K562 treated with DMSO at 1 percent for 24 hours (cell line): ENCODE measurements around the gene PPP1R14C. TPM values are rescaled to one million over a fixed set of nuclear protein-coding genes. Genes with fewer than 3 reads are reported as not detected.

Experiments
- total RNA-seq: library from RNA; unstranded; fragments of 300-600 nt; gene quantifications from 2 replicates; pipeline ENCODE4 v1.2.3, GENCODE V29; 2022; ENCODE audit warnings: low read depth; ENCODE audit not compliant: insufficient read depth

The PPP1R14C gene
- total RNA-seq, result 4.5 TPM in 2 replicates

DNA sequence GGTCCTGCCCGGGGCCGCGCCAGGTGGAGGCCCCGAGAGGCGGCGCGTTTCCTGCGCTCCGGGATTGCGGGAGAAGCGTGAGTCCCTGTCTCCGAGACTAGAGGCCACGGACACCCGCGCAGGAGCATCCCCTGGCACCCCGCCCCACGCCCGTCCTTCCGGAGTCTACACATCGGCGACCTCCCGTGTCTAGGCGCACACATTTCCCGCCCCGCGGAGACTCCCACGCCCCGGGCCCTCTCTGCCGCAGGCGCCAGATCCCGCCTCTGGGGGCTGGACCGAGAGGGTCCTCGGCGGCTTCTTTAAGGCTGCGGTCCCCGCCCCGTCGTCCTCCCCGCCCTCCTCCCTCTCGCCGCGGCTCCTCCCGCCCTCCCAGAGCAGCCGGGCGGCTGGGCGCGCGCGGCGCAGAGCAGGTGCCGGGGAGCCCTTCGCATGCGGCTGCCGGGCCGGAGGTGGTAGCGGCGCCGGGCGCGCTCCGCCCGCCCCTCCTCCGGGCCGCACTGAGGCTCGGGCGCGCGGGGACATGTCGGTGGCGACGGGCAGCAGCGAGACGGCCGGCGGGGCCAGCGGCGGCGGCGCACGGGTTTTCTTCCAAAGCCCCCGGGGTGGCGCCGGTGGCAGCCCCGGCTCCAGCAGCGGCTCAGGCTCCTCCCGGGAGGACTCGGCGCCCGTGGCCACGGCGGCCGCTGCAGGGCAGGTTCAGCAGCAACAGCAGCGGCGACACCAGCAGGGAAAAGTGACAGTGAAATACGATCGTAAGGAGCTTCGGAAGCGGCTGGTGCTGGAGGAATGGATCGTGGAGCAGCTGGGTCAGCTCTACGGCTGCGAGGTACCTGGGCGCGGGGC, at the start of gene PPP1R14C:
PPP1R14C (plus strand) TSS at position 375 of the 846 bp plus-strand sequence; CDS start at position 524, 149 bp downstream.

Other genes starting within 250 kb of the PPP1R14C start
- not detected in 2 replicates for gene RAET1E, start 244.9 kb upstream of the PPP1R14C start, total RNA-seq
- gene RAET1G, start 219.9 kb upstream of the PPP1R14C start, total RNA-seq, result 0.38 TPM in 1 of 2 replicates, not detected in the other
- 12.7 and 18.3 TPM in 2 replicates for gene ULBP2, start 201.0 kb upstream of the PPP1R14C start, total RNA-seq
- gene ULBP1, start 179.1 kb upstream of the PPP1R14C start, total RNA-seq, result 7.2 and 7.7 TPM in 2 replicates
- gene RAET1L, start 117.5 kb upstream of the PPP1R14C start, total RNA-seq, result not detected in 2 replicates
- gene ULBP3, start 73.9 kb upstream of the PPP1R14C start, total RNA-seq, result not detected in 2 replicates
- not detected in 2 replicates for gene IYD, start 226.0 kb downstream of the PPP1R14C start, total RNA-seq